ENCODE measurements around the gene B3GAT1.
A peak's percentile ranks its signal among the peaks of the same experiment; 100 is the strongest.

B3GAT1 gene

DNA sequence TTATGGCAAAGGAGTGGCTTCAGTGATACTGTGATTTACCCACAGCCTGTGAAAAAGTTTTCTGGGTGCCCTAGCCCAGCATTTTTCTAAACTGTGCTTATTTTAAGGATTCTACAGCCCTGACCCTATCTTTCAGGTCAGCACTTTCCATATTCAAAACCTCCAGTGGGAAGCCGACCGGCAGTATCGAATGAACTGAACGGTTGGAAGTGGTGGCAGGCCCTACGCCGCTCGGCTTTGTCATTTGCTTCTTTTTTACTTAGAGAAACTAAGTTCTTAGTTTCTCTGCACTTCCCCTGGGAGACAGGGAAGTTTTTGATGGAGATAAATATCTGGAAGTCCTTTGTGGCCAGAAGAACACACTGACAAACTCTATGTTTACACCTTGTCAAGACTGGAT lies 79.3 kb downstream of the B3GAT1 start:
- DNase-seq, result no peak

- DNase-seq, result peak in 2 of 5 experiments; percentile 11 to 21
These were observed 79.8 kb downstream of the B3GAT1 start for GRCh38 chr11:134332189-134332631.

DNA sequence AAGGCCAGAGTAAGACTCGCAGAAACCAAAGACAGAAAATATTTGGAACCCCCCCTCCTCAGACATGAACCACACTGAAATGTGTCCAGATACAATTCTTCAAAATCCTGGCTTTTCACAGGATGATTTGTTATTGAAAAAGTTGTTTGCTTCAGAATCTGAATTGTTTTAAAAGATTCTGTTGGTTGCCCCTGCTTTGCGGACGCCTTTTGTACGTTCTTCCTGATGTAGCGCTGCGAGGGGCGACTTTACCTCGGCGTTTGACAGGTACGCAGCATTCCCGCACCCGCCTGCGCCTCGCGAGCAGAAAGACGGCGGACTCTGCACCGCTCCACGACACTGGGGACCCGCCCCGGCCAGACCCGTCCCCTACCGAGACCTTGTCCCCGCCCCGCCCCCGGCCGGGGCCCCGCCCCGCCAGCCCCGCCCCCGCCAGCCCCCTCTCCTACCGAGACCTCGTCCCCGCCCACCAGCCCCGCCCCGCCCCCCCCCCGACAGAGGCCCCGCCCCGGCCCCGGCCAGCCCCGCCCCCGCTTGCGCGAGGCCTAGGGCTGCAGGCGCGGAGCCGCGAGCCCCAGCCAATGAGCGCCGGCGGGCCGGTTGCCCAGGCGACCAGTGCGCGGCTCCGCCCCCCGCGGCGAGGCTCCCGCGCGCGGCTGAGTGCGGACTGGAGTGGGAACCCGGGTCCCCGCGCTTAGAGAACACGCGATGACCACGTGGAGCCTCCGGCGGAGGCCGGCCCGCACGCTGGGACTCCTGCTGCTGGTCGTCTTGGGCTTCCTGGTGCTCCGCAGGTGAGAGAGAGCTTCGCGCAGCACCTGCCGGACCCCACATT lies 80.5 kb downstream of the B3GAT1 start, which contains the start of gene GLB1L2:
TSS of gene GLB1L2 (plus strand) at position 635 of the 835 bp plus-strand sequence. CDS start at position 709, 74 bp downstream.
- DNase-seq, result peak; percentile 62 to 85 (median 70)

DNA sequence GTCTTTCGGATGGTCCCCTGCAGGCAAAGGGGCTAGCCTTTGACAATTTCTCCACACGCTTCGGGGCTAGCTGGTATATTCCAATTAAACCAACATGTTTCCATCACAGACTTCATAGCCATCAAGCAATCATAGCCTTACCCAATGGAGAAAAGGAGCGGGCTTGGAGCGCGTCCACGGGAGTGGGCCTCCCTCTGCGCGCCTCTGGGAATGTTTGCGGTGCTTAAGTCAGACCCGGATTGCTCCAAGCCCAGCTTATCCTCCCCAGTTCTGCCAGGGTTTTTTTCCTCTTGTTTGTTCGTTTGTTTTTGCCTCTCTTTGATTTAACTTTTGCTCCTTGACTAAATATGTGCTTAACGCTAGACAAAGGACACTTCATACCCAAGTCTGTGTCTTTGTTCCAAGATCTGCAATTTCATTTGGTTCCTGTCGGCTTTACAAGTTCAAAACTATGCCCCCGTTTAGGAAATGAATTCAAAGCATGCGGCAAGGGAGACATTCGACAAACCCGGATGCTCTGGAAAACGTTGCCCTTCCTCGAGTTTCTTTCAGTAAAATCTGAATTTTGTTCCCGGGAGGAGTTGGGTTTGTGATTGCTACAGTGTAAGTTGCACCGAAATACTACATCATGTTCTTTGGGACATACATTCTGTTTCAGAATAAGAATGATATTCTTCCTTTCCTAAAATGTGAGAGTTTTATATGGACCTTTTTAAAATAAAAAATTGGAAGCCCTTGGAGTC lies 81.3 kb downstream of the B3GAT1 start:
- DNase-seq, result no peak
